DND-41 (cell line): ENCODE measurements around the gene SPTBN5.

Experiments used
- EZH2 ChIP-seq: IDR thresholded peaks from 3 replicates; pipeline ENCODE4 v1.6.1; 2012; ENCODE audit warnings: borderline replicate concordance, low read depth, mild to moderate bottlenecking, moderate library complexity, low read length, inconsistent platforms; ENCODE audit not compliant: severe bottlenecking
- TF ChIP-seq, protein P1 (sequence below): IDR thresholded peaks from 2 replicates; pipeline ENCODE4 v1.5.1; 2012; ENCODE audit warnings: borderline replicate concordance, low read length, moderate library complexity, mild to moderate bottlenecking; ENCODE audit not compliant: poor library complexity, severe bottlenecking; ENCODE audit errors: extremely low read depth

DNA sequence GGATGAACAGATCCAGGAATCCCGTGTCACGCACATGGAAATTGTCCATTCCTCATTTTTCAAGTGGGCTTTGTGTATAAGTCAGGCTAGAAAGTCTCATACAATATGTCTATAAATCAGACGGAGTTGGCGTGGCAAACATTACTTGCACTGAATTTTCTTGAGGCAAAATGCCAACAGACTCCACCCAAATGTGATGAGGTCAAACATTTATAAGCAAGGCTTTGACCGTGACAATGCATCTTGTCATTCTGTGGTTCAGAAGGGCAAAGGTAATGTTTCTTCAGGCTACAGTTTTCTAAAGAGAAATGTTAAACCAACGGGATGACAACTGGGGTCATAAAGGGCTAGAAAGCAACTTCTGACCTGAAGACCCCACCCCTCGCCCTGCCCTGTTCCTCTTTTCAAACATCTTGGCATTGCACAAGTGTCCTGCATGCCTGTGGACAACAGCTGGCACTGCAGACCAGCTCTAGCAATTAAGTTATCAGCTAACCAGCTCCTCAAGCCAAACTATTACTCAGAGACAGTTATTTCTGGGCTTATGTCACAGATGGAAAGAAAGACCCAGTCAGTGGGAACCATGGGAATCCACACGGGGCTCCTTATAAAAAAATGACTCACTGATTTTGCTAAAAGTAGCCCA, 36.5 kb upstream of the SPTBN5 start:
- TF ChIP-seq, protein P1, sequence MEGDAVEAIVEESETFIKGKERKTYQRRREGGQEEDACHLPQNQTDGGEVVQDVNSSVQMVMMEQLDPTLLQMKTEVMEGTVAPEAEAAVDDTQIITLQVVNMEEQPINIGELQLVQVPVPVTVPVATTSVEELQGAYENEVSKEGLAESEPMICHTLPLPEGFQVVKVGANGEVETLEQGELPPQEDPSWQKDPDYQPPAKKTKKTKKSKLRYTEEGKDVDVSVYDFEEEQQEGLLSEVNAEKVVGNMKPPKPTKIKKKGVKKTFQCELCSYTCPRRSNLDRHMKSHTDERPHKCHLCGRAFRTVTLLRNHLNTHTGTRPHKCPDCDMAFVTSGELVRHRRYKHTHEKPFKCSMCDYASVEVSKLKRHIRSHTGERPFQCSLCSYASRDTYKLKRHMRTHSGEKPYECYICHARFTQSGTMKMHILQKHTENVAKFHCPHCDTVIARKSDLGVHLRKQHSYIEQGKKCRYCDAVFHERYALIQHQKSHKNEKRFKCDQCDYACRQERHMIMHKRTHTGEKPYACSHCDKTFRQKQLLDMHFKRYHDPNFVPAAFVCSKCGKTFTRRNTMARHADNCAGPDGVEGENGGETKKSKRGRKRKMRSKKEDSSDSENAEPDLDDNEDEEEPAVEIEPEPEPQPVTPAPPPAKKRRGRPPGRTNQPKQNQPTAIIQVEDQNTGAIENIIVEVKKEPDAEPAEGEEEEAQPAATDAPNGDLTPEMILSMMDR = no peak
- TF ChIP-seq EZH2 = no peak
